ENCODE results near the gene THOC2.

The THOC2 gene

GRCh38 chrX:123756320-123756719, 23.5 kb upstream of the THOC2 start:
- H3K27ac ChIP-seq = no peak overlapping the region
- TF ChIP-seq CTCF (IDR thresholded peaks at IDR 0.05) (no peak), ZFX (IDR thresholded peaks at IDR 0.05; ENCODE audit: borderline replicate concordance) (no peak)

GRCh38 chrX:123755107-123755506, 22.3 kb upstream of the THOC2 start:
- H3K27ac ChIP-seq = no peak overlapping the region
- TF ChIP-seq CTCF (IDR thresholded peaks at IDR 0.05) (no peak), ZFX (IDR thresholded peaks at IDR 0.05; ENCODE audit: borderline replicate concordance) (no peak)

- TF ChIP-seq ZFX (IDR thresholded peaks at IDR 0.05; ENCODE audit: borderline replicate concordance) (no peak), CTCF (IDR thresholded peaks at IDR 0.05) (no peak)
- H3K27ac ChIP-seq = no peak overlapping the region
Measured at GRCh38 chrX:123753656-123754350, 21.0 kb upstream of the THOC2 start.

- no peak for TF ChIP-seq ZFX (IDR thresholded peaks at IDR 0.05; ENCODE audit: borderline replicate concordance)
- no peak for TF ChIP-seq CTCF (IDR thresholded peaks at IDR 0.05)
- no peak overlapping the region for H3K27ac ChIP-seq
Measured at GRCh38 chrX:123749643-123750042, 16.8 kb upstream of the THOC2 start.

- H3K27ac ChIP-seq = peak overlapping the region; percentile 76
- no peak for TF ChIP-seq CTCF (IDR thresholded peaks at IDR 0.05)
- TF ChIP-seq ZFX (IDR thresholded peaks at IDR 0.05; ENCODE audit: borderline replicate concordance) = no peak
Measured at GRCh38 chrX:123745511-123745910, 12.7 kb upstream of the THOC2 start.

GRCh38 chrX:123743312-123743711, 10.5 kb upstream of the THOC2 start:
- TF ChIP-seq ZFX (IDR thresholded peaks at IDR 0.05; ENCODE audit: borderline replicate concordance) (no peak), CTCF (IDR thresholded peaks at IDR 0.05) (no peak)
- H3K27ac ChIP-seq = no peak overlapping the region

- TF ChIP-seq CTCF (IDR thresholded peaks at IDR 0.05) (no peak), ZFX (IDR thresholded peaks at IDR 0.05; ENCODE audit: borderline replicate concordance) (no peak)
- H3K27ac ChIP-seq = no peak overlapping the region
Measured at GRCh38 chrX:123742440-123742839, 9.6 kb upstream of the THOC2 start.

Data from 22Rv1 (cell line).